HG03025 (cell line): ENCODE data around the gene PATL2.
"Not testable (repeated sequence)": the region's sequence is repeated elsewhere in the genome, so short reads cannot be mapped to it uniquely, and the experiment has no call there.

Source experiments
- ATAC-seq: cut with Tn5 transposase; IDR thresholded peaks from one replicate; pipeline ENCODE4 v1.9.1; 2021; ENCODE audit warnings: mild to moderate bottlenecking, moderate library complexity; ENCODE audit not compliant: unreplicated experiment, low FRiP score

The PATL2 gene

GRCh38 chr15:44720000-44720435 is 8.9 kb upstream of the PATL2 start:
- not testable (repeated sequence) for ATAC-seq

GRCh38 chr15:44719293-44719999 is 8.3 kb upstream of the PATL2 start:
- peak; percentile 52 for ATAC-seq

GRCh38 chr15:44718927-44719292 is 7.8 kb upstream of the PATL2 start:
- no peak for ATAC-seq

- no peak for ATAC-seq
Measured at GRCh38 chr15:44718180-44718926, 7.2 kb upstream of the PATL2 start.

- ATAC-seq: no peak
Measured at GRCh38 chr15:44716983-44717602, 6.0 kb upstream of the PATL2 start.

- ATAC-seq: no peak
Measured at GRCh38 chr15:44715797-44716334, 4.7 kb upstream of the PATL2 start.

GRCh38 chr15:44715142-44715796 is 4.1 kb upstream of the PATL2 start:
- no peak for ATAC-seq

- no peak for ATAC-seq
Measured at GRCh38 chr15:44713006-44713966, 2.2 kb upstream of the PATL2 start.

- ATAC-seq: no peak
Measured at GRCh38 chr15:44712346-44713005, 1.4 kb upstream of the PATL2 start.

- ATAC-seq: peak; percentile 19
Measured at GRCh38 chr15:44711743-44712345, 721 bp upstream of the PATL2 start.

- ATAC-seq: no peak
Measured at GRCh38 chr15:44710236-44711095, 657 bp downstream of the PATL2 start.

GRCh38 chr15:44706946-44707636 is 4.0 kb downstream of the PATL2 start:
- ATAC-seq: no peak

- ATAC-seq: no peak
Measured at GRCh38 chr15:44706401-44706800, 4.7 kb downstream of the PATL2 start.

GRCh38 chr15:44705986-44706385 is 5.1 kb downstream of the PATL2 start:
- no peak for ATAC-seq

GRCh38 chr15:44700676-44701075 is 10.4 kb downstream of the PATL2 start:
- ATAC-seq: not testable (repeated sequence)

GRCh38 chr15:44698641-44699040 is 12.5 kb downstream of the PATL2 start:
- no peak for ATAC-seq

GRCh38 chr15:44697014-44697413 is 14.1 kb downstream of the PATL2 start:
- no peak for ATAC-seq
